GM12801 (cell line): ENCODE data around the gene PDE7B.

Source experiments
- TF ChIP-seq, protein P1 (sequence below): IDR thresholded peaks from one replicate; pipeline ENCODE4 v1.5.1; 2011; ENCODE audit warnings: control low read depth; ENCODE audit not compliant: insufficient read length; ENCODE audit errors: extremely low read depth

PDE7B gene

GRCh38 chr6:136161950-136162349, 310.4 kb downstream of the PDE7B start:
- TF ChIP-seq, protein P1, sequence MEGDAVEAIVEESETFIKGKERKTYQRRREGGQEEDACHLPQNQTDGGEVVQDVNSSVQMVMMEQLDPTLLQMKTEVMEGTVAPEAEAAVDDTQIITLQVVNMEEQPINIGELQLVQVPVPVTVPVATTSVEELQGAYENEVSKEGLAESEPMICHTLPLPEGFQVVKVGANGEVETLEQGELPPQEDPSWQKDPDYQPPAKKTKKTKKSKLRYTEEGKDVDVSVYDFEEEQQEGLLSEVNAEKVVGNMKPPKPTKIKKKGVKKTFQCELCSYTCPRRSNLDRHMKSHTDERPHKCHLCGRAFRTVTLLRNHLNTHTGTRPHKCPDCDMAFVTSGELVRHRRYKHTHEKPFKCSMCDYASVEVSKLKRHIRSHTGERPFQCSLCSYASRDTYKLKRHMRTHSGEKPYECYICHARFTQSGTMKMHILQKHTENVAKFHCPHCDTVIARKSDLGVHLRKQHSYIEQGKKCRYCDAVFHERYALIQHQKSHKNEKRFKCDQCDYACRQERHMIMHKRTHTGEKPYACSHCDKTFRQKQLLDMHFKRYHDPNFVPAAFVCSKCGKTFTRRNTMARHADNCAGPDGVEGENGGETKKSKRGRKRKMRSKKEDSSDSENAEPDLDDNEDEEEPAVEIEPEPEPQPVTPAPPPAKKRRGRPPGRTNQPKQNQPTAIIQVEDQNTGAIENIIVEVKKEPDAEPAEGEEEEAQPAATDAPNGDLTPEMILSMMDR, result no peak

DNA sequence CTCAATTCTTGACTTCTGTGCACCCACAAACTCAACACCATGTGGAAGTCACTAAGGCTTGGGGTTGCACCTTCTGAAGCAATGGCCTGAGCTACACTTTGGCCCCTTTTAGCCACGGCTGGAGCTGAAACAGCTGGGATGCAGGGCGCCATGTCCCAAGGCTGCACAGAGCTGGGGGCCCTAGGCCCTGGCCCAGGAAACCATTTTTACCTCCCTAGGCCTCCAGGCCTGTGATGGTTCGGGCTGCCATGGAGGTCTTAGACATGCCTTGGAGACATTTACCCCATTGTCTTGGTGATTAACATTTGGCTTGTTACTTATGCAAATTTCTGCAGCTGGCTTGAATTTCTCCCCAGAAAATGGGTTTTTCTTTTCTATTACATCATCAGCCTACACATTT, 311.8 kb downstream of the PDE7B start:
- TF ChIP-seq, protein P1, result no peak

GRCh38 chr6:136166815-136167214, 315.3 kb downstream of the PDE7B start:
- TF ChIP-seq, protein P1, result no peak

DNA sequence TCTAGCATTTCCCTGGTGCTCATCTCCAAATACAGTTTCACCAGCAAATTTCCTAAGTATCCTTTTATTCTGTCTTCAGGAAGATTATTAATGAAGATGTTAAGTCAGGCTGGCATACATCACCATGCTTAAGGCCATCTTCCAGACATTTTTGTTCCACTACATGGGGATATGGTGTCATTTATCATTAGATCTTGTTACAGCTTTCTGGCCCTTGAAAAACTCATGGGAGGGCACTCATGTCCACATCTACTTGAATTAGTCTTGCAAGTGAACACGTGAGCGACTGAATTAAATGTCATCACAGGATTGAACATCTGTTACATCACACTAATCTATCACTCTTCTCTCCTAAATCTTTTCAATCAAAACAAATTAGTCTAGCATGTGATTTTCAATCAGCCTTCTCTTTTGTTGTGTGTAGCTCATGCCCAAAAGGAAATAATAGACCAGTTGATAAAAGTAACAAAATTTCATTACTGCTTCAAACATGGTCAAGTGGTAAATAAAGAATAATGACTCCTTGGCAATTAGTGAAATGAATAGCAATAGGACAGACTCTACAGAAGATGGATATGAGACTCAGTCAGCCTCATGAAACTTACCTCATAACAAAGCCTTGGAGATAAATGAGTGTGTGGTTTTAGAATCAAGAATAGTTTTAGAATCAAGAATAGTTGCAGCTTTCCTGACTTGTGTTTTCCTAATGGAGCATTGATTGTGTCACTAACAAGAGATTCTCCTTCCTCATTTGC, 318.1 kb downstream of the PDE7B start:
- TF ChIP-seq, protein P1, result no peak

GRCh38 chr6:136171231-136171630, 319.7 kb downstream of the PDE7B start:
- TF ChIP-seq, protein P1, result no peak

DNA sequence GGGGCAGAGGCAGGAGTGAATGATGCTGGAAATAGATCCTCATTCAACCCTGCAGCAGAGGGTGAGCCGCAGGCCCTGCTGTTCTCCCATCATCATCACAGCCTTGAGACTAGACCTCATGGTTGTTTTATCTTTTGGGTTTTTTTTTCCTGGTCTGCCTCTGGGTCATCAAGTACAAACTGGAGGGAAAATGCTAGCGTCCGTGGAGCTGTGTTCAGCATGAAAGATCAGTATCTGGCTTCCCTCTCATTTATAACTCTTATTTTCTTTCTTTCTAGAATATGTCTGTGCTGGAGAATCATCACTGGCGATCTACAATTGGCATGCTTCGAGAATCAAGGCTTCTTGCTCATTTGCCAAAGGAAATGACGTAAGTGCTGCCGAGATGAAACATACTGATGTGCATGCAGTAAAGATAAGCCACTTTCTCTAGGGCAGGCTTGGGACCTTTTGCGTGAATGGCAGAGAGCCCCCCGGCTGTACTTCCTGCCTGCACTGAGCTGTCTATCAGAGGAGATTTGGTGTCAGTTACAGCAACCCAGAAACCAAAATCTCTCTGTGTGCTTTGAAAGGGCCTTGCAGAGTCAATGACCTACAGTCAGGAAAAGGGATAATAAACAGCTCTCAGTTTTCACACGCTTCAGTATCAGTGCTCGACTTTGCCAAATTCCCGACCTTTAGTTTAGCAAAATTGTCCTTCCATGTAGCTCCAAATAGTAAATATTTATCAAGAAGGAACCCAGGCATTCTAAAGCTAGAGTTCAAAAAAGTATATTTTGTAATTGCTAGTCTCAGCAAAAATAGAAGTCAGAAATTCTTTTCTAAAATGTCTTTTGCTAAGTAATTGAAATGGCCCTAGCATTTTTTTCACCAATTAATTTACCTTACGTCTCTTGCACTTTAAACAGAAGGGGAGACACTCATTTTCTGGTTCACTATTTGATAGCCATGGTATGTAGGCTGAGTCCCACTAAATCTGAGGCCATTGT, 322.3 kb downstream of the PDE7B start:
- TF ChIP-seq, protein P1, result no peak

- TF ChIP-seq, protein P1, result no peak
Observed at GRCh38 chr6:136174510-136174909, 323.0 kb downstream of the PDE7B start.
